Measurements from ENCODE around the gene PPIG. TPM values are rescaled to one million over a fixed set of nuclear protein-coding genes. Genes with fewer than 3 reads are reported as not detected.

The PPIG gene
- total RNA-seq = 17.3 and 26.6 TPM in 2 replicates

GRCh38 chr2:169584005-169584877 lies at the start of gene PPIG:
Gene PPIG (plus strand): TSS chr2:169584351. CDS start chr2:169604042, 19,691 bp downstream.

GRCh38 chr2:169573160-169573973 lies 10.8 kb upstream of the PPIG start, which contains the start of gene FASTKD1:
Gene FASTKD1 (minus strand): TSS chr2:169573865. CDS start chr2:169572029, 1,836 bp downstream.

Other genes starting within 250 kb of the PPIG start
- not detected in 2 replicates for gene LRP2, start 221.8 kb upstream of the PPIG start, total RNA-seq
- 5.7 and 6.4 TPM in 2 replicates for gene BBS5, start 104.9 kb upstream of the PPIG start, total RNA-seq
- gene KLHL41, start 74.6 kb upstream of the PPIG start, total RNA-seq = 2.5 and 16.7 TPM in 2 replicates
- 10.7 and 12.8 TPM in 2 replicates for gene FASTKD1, start 10.5 kb upstream of the PPIG start, total RNA-seq
- gene CFAP210, start 110.1 kb downstream of the PPIG start, total RNA-seq = 0.17 TPM in 1 of 2 replicates, not detected in the other
- gene PHOSPHO2, start 110.1 kb downstream of the PPIG start, total RNA-seq = 1.4 TPM in 2 replicates
- gene KLHL23, start 149.5 kb downstream of the PPIG start, total RNA-seq = 1.3 and 2.1 TPM in 2 replicates
- gene SSB, start 214.5 kb downstream of the PPIG start, total RNA-seq = 51.2 and 83.9 TPM in 2 replicates
- 41.8 and 43.4 TPM in 2 replicates for gene METTL5, start 240.6 kb downstream of the PPIG start, total RNA-seq
- gene UBR3, start 243.1 kb downstream of the PPIG start, total RNA-seq = 21.6 and 35.0 TPM in 2 replicates

Data from bronchial smooth muscle cell (primary cell).